NCI-H82 treated with DMSO at 0.1 percent for 48 hours (cell line): Measurements from ENCODE around the gene AVPR1A.
"Not testable (repeated sequence)": the region's sequence is repeated elsewhere in the genome, so short reads cannot be mapped to it uniquely, and the experiment has no call there.

ENCODE experiments used
- DNase-seq: peaks from one replicate; lab custom pipeline; 2025; ENCODE audit not compliant: unreplicated experiment; lab: John Stamatoyannopoulos, UW

AVPR1A gene

GRCh38 chr12:63150713-63151622 lies at the start of gene AVPR1A:
TSS of gene AVPR1A (minus strand) at chr12:63151201. CDS start at chr12:63150836, 365 bp downstream.
- DNase-seq, result no peak

GRCh38 chr12:63196168-63196567 lies 45.2 kb upstream of the AVPR1A start:
- no peak for DNase-seq

GRCh38 chr12:63179224-63179623 lies 28.2 kb upstream of the AVPR1A start:
- DNase-seq, result no peak

- no peak for DNase-seq
Measured at GRCh38 chr12:63170321-63170720, 19.3 kb upstream of the AVPR1A start.

GRCh38 chr12:63167741-63168140 lies 16.7 kb upstream of the AVPR1A start:
- not testable (repeated sequence) for DNase-seq

- DNase-seq, result no peak
Measured at GRCh38 chr12:63164911-63165310, 13.9 kb upstream of the AVPR1A start.

- no peak for DNase-seq
Measured at GRCh38 chr12:63163541-63163940, 12.5 kb upstream of the AVPR1A start.

- no peak for DNase-seq
Measured at GRCh38 chr12:63155375-63155774, 4.4 kb upstream of the AVPR1A start.

- DNase-seq, result no peak
Measured at GRCh38 chr12:63154560-63154959, 3.6 kb upstream of the AVPR1A start.

GRCh38 chr12:63152321-63152700 lies 1.3 kb upstream of the AVPR1A start:
- no peak for DNase-seq

GRCh38 chr12:63151623-63152320 lies 771 bp upstream of the AVPR1A start:
- peak; percentile 59 for DNase-seq

- no peak for DNase-seq
Measured at GRCh38 chr12:63149909-63150712, 890 bp downstream of the AVPR1A start.

- DNase-seq, result no peak
Measured at GRCh38 chr12:63144556-63144955, 6.4 kb downstream of the AVPR1A start.

GRCh38 chr12:63138488-63138887 lies 12.5 kb downstream of the AVPR1A start:
- no peak for DNase-seq

GRCh38 chr12:63133981-63134380 lies 17.0 kb downstream of the AVPR1A start:
- no peak for DNase-seq

GRCh38 chr12:63132201-63132600 lies 18.8 kb downstream of the AVPR1A start:
- DNase-seq, result no peak

GRCh38 chr12:63129927-63130326 lies 21.1 kb downstream of the AVPR1A start:
- no peak for DNase-seq

GRCh38 chr12:63124778-63125177 lies 26.2 kb downstream of the AVPR1A start:
- no peak for DNase-seq

GRCh38 chr12:63103494-63104131 lies 47.4 kb downstream of the AVPR1A start:
- no peak for DNase-seq

GRCh38 chr12:63101920-63102319 lies 49.1 kb downstream of the AVPR1A start:
- no peak for DNase-seq

- DNase-seq, result no peak
Measured at GRCh38 chr12:63098851-63099250, 52.1 kb downstream of the AVPR1A start.
